Natural killer cell treated with Interleukin-12 subunit alpha and Interleukin-12 subunit beta and Interleukin-15 and Interleukin-18, amount 100 ng/mL, for 72 hours (primary cell): ENCODE measurements around the gene CALN1. TPM values are rescaled to one million over a fixed set of nuclear protein-coding genes. Genes with fewer than 3 reads are reported as not detected.
"Not testable (repeated sequence)": the region's sequence is repeated elsewhere in the genome, so short reads cannot be mapped to it uniquely, and the experiment has no call there.

Source experiments
- ATAC-seq, 2 donors: fragments of 150-1000 bp; cut with Tn5 transposase in 1 of 2; sonication (Bioruptor Pico), chemical (Tn5 transposase) in 1 of 2; 2 replicates each; pipeline ENCODE4 v1.10.0; 2021
- DNase-seq: peaks from one replicate; pipeline ENCODE4 v3.0.0; 2022; ENCODE audit warnings: low spot score
- H3K27ac Mint-ChIP-seq, 2 donors: 1 replicate in 1 of 2; 2 replicates in 1 of 2; pipeline ENCODE4 v1.8.0; 2022; ENCODE audit warnings: mixed read lengths in 2 of 2, mild to moderate bottlenecking in 1 of 2, moderate library complexity in 1 of 2
- H3K27me3 Mint-ChIP-seq, 2 donors: 1 replicate in 1 of 2; 2 replicates in 1 of 2; pipeline ENCODE4 v1.8.0; 2022; ENCODE audit warnings: mixed read lengths in 2 of 2
- H3K36me3 Mint-ChIP-seq: one replicate; pipeline ENCODE4 v1.8.0; 2022; ENCODE audit warnings: mixed read lengths
- H3K4me1 Mint-ChIP-seq, 2 donors: 1 replicate in 1 of 2; 2 replicates in 1 of 2; pipeline ENCODE4 v1.8.0; 2022; ENCODE audit warnings: low read depth in 2 of 2, mixed read lengths in 2 of 2, mild to moderate bottlenecking in 1 of 2
- H3K4me3 Mint-ChIP-seq: one replicate; pipeline ENCODE4 v1.8.0; 2022; ENCODE audit warnings: mixed read lengths
- H3K9me3 Mint-ChIP-seq: 2 replicates; pipeline ENCODE4 v1.8.0; 2022; ENCODE audit warnings: mixed read lengths
- total RNA-seq, 2 donors: library from RNA; stranded (reverse); gene quantifications; one replicate each; pipeline ENCODE4 v1.2.3, GENCODE V29; 2022

The CALN1 gene
- total RNA-seq, 2 donors from 2014 or later = not detected

- Mint-ChIP-seq H3K27ac (no peak overlapping the region), H3K36me3 (no peaks in the 10 kb centered on the region), H3K9me3 (no peaks in the 10 kb centered on the region), H3K27me3 (peaks cover 10 to 13% of the 10 kb centered on the region in 2 donors), H3K4me3 (no peak overlapping the region), H3K4me1 (no peaks in the 10 kb centered on the region)
- DNase-seq (no peak), ATAC-seq (peak; percentile 54 to 63)
These were observed 659.8 kb downstream of the CALN1 start for GRCh38 chr7:71752171-71752935.

- Mint-ChIP-seq H3K27me3 (peaks cover 10 to 13% of the 10 kb centered on the region in 2 donors), H3K9me3 (no peaks in the 10 kb centered on the region), H3K36me3 (no peaks in the 10 kb centered on the region), H3K4me3 (no peak overlapping the region), H3K27ac (no peak overlapping the region), H3K4me1 (no peaks in the 10 kb centered on the region)
- no peak for ATAC-seq
- DNase-seq = no peak
These were observed 661.8 kb downstream of the CALN1 start for GRCh38 chr7:71750290-71750689.

GRCh38 chr7:71746006-71746405 is 666.1 kb downstream of the CALN1 start:
- DNase-seq = no peak
- Mint-ChIP-seq H3K36me3 (no peaks in the 10 kb centered on the region), H3K9me3 (no peaks in the 10 kb centered on the region), H3K27me3 (peaks cover 0 to 3% of the 10 kb centered on the region in 2 donors), H3K4me1 (no peaks in the 10 kb centered on the region), H3K4me3 (no peak overlapping the region), H3K27ac (no peak overlapping the region)
- no peak for ATAC-seq

- Mint-ChIP-seq H3K9me3 (no peaks in the 10 kb centered on the region), H3K4me1 (no peaks in the 10 kb centered on the region), H3K4me3 (no peak overlapping the region), H3K27me3 (no peaks in the 10 kb centered on the region), H3K36me3 (no peaks in the 10 kb centered on the region), H3K27ac (no peak overlapping the region)
- DNase-seq (no peak), ATAC-seq (no peak)
These were observed 672.0 kb downstream of the CALN1 start for GRCh38 chr7:71740174-71740560.

- no peaks in the 10 kb centered on the region for H3K4me1 Mint-ChIP-seq
- H3K27ac Mint-ChIP-seq = no peak overlapping the region
These were observed 672.5 kb downstream of the CALN1 start for GRCh38 chr7:71739520-71740173.

GRCh38 chr7:71737931-71738540 is 674.1 kb downstream of the CALN1 start:
- H3K4me3 Mint-ChIP-seq, DNase-seq, H3K27ac Mint-ChIP-seq, H3K4me1 Mint-ChIP-seq, H3K36me3 Mint-ChIP-seq, H3K27me3 Mint-ChIP-seq, ATAC-seq, H3K9me3 Mint-ChIP-seq: not testable (repeated sequence)

More at GRCh38 chr7:71739520-71740173, 672.5 kb downstream of the CALN1 start:
- no peak overlapping the region for H3K4me3 Mint-ChIP-seq
- no peaks in the 10 kb centered on the region for H3K36me3 Mint-ChIP-seq
- no peaks in the 10 kb centered on the region for H3K27me3 Mint-ChIP-seq
- ATAC-seq = no peak
- no peaks in the 10 kb centered on the region for H3K9me3 Mint-ChIP-seq
- DNase-seq = no peak

GRCh38 chr7:71735961-71736556 is 676.1 kb downstream of the CALN1 start:
- Mint-ChIP-seq H3K27ac (no peak overlapping the region), H3K4me3 (no peak overlapping the region), H3K27me3 (peaks cover 5 to 11% of the 10 kb centered on the region in 2 donors), H3K4me1 (peaks cover 6% of the 10 kb centered on the region in 2 donors), H3K36me3 (no peaks in the 10 kb centered on the region), H3K9me3 (no peaks in the 10 kb centered on the region)
- DNase-seq = peak; percentile 62
- peak in 1 of 2 donors; percentile 54 for ATAC-seq

GRCh38 chr7:71733107-71733870 is 678.8 kb downstream of the CALN1 start:
- peaks cover 6% of the 10 kb centered on the region in 2 donors for H3K4me1 Mint-ChIP-seq
- no peak overlapping the region for H3K27ac Mint-ChIP-seq
- H3K27me3 Mint-ChIP-seq = peaks cover 5 to 11% of the 10 kb centered on the region in 2 donors
- peak; percentile 69 for DNase-seq
- H3K9me3 Mint-ChIP-seq = no peaks in the 10 kb centered on the region
- H3K36me3 Mint-ChIP-seq = no peaks in the 10 kb centered on the region
- peak; percentile 48 to 58 for ATAC-seq
- no peak overlapping the region for H3K4me3 Mint-ChIP-seq

- no peak for ATAC-seq
- Mint-ChIP-seq H3K27ac (no peak overlapping the region), H3K4me3 (no peak overlapping the region), H3K27me3 (peaks cover 5 to 11% of the 10 kb centered on the region in 2 donors), H3K36me3 (no peaks in the 10 kb centered on the region), H3K4me1 (peaks cover 6% of the 10 kb centered on the region in 2 donors), H3K9me3 (no peaks in the 10 kb centered on the region)
- DNase-seq = no peak
These were observed 680.4 kb downstream of the CALN1 start for GRCh38 chr7:71731740-71732139.
